ENCODE results near the gene LAIR1. TPM values are rescaled to one million over a fixed set of nuclear protein-coding genes. Genes with fewer than 3 reads are reported as not detected.

Gene LAIR1
- total RNA-seq, 1 donor from 2014 or later, result not detected

- no peak for DNase-seq (ENCODE audit: low spot score)
- TF ChIP-seq CTCF (IDR thresholded peaks at IDR 0.05), result no peak
Measured at GRCh38 chr19:54319049-54319448, 45.7 kb downstream of the LAIR1 start.

DNA sequence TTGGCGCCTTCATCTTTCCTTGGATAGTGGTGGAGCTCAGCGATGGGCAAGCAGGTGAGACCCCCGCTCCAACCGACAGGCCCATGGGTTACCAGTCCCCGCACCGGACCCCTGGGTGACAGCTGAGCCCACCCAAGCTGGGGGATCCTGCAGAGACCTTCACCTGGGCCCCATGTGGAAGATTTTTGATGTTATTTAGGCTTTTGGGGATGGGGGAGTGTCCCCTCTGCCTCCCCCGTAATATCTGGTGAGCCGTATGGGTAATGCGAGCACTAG, 46.8 kb downstream of the LAIR1 start:
- Mint-ChIP-seq H3K36me3 (ENCODE audit: low read depth) (no peaks in the 10 kb centered on the region), H3K27me3 (ENCODE audit: low read depth) (peaks cover 22% of the 10 kb centered on the region), H3K27ac (ENCODE audit: unreplicated experiment) (no peak overlapping the region), H3K4me3 (ENCODE audit: unreplicated experiment) (no peak overlapping the region), H3K4me1 (ENCODE audit: low read depth) (no peaks in the 10 kb centered on the region), H3K9me3 (ENCODE audit: low read depth) (peaks cover 11% of the 10 kb centered on the region)
- DNase-seq (ENCODE audit: low spot score), result peak; percentile 72
- no peak for TF ChIP-seq CTCF (IDR thresholded peaks at IDR 0.05)

More at GRCh38 chr19:54319049-54319448, 45.7 kb downstream of the LAIR1 start:
- H3K4me3 Mint-ChIP-seq (ENCODE audit: unreplicated experiment), result no peak overlapping the region
- H3K9me3 Mint-ChIP-seq (ENCODE audit: low read depth), result peaks cover 11% of the 10 kb centered on the region
- no peak overlapping the region for H3K27ac Mint-ChIP-seq (ENCODE audit: unreplicated experiment)
- no peaks in the 10 kb centered on the region for H3K36me3 Mint-ChIP-seq (ENCODE audit: low read depth)
- no peaks in the 10 kb centered on the region for H3K4me1 Mint-ChIP-seq (ENCODE audit: low read depth)
- peaks cover 20% of the 10 kb centered on the region for H3K27me3 Mint-ChIP-seq (ENCODE audit: low read depth)

DNA sequence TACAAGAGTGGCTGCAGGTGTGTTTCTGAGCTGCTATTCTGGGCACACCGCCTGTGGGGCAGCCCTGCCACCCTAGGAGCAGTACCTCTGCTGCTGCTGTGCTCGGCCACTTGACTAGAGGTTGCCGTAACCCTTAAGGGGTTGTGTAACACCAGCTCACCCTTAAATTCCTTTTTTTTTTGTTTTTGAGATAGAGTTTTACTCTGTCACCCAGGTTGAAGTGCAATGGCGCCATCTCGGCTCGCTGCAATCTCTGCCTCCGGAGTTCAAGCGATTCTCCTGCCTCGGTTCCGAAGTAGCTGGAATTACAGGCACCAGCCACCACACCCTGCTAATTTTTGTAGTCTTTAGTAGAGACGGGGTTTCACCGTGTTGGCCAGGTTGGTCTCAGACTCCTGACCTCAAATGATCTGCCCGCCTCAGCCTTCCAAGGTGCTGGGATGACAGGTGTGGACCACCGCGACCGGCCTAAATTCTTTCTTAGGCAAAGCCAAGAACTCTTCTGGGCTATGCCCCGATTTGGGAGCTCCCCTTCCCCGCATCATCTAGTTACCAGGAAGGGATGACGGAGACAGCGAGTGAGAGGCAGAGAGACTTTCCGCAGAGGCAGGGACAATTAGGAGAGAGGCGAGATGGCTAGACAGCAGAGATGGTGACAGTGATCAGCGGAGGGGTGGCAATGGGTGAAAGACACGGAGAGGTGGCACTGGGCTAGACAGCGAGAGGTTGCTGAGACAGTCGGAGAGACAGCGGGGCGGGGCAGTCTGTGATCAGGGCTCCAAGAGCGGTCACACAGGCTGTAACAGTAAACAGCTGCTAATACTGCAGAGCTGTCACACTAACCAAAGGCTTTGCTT, 47.4 kb downstream of the LAIR1 start:
- no peak overlapping the region for H3K27ac Mint-ChIP-seq (ENCODE audit: unreplicated experiment)
- TF ChIP-seq CTCF (IDR thresholded peaks at IDR 0.05), result no peak
- H3K36me3 Mint-ChIP-seq (ENCODE audit: low read depth), result no peaks in the 10 kb centered on the region
- peaks cover 10% of the 10 kb centered on the region for H3K9me3 Mint-ChIP-seq (ENCODE audit: low read depth)
- peaks cover 22% of the 10 kb centered on the region for H3K27me3 Mint-ChIP-seq (ENCODE audit: low read depth)
- peak; percentile 50 for DNase-seq (ENCODE audit: low spot score)
- no peaks in the 10 kb centered on the region for H3K4me1 Mint-ChIP-seq (ENCODE audit: low read depth)
- H3K4me3 Mint-ChIP-seq (ENCODE audit: unreplicated experiment), result no peak overlapping the region

GRCh38 chr19:54316746-54317107, 48.0 kb downstream of the LAIR1 start:
- DNase-seq (ENCODE audit: low spot score), result peak; percentile 32
- Mint-ChIP-seq H3K36me3 (ENCODE audit: low read depth) (no peaks in the 10 kb centered on the region), H3K27me3 (ENCODE audit: low read depth) (peaks cover 22% of the 10 kb centered on the region), H3K9me3 (ENCODE audit: low read depth) (peaks cover 4% of the 10 kb centered on the region), H3K27ac (ENCODE audit: unreplicated experiment) (no peak overlapping the region), H3K4me3 (ENCODE audit: unreplicated experiment) (no peak overlapping the region), H3K4me1 (ENCODE audit: low read depth) (no peaks in the 10 kb centered on the region)
- TF ChIP-seq CTCF (IDR thresholded peaks at IDR 0.05), result no peak

DNA sequence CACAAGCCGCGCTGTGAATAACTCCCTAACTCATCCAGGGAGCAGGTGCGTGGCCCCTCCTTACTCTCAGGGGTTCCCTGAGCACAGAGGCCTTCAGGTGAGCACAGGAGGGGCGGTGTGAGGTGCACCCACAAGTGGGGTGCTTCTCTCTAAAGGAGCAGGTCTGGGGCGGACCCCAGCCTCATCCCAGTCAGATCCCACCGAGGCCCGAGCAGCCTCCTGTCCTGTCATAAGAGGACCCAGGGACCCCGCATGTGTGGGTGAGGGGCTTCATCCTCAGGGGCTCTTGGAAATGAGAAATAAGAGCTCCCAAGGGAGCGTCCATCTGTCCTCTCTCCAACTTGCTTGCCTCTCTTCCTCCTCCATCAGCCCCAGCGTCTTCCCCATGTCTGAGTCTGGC, 48.8 kb downstream of the LAIR1 start:
- DNase-seq (ENCODE audit: low spot score), result peak; percentile 52
- no peaks in the 10 kb centered on the region for H3K4me1 Mint-ChIP-seq (ENCODE audit: low read depth)
- no peak overlapping the region for H3K4me3 Mint-ChIP-seq (ENCODE audit: unreplicated experiment)
- no peak for TF ChIP-seq CTCF (IDR thresholded peaks at IDR 0.05)
- no peak overlapping the region for H3K27ac Mint-ChIP-seq (ENCODE audit: unreplicated experiment)
- peaks cover 21% of the 10 kb centered on the region for H3K27me3 Mint-ChIP-seq (ENCODE audit: low read depth)
- H3K36me3 Mint-ChIP-seq (ENCODE audit: low read depth), result no peaks in the 10 kb centered on the region
- H3K9me3 Mint-ChIP-seq (ENCODE audit: low read depth), result no peaks in the 10 kb centered on the region
